K562 (cell line): ENCODE data around the gene ZEB2. TPM values are rescaled to one million over a fixed set of nuclear protein-coding genes. Genes with fewer than 3 reads are reported as not detected.

Experiments
- ATAC-seq: fragments of 200-7000 bp; cut with Tn5 transposase; 3 replicates; pipeline ENCODE4 v1.9.1; 2020; ENCODE audit warnings: moderate library complexity
- BruUV-seq: library from RNA; stranded (reverse); fragments of 400-500 nt; replicated peaks from 2 replicates; lab custom pipeline; 2021; lab: Mats Ljungman, UMichigan
- CTCF ChIA-PET: fragments of 300-600 bp; formaldehyde crosslinking; extraction: SDS; loops from one replicate; lab custom pipeline; 2021; ENCODE audit warnings: low intra/inter-chr PET ratio; lab: Yijun Ruan, JAX
- POLR2A ChIA-PET: fragments of 300-600, 350-650 bp; sonication (Branson Sonifier 250); formaldehyde crosslinking; extraction: SDS; loops from one replicate; lab custom pipeline; 2021; ENCODE audit warnings: antibody characterized with exemption, inconsistent platforms; lab: Yijun Ruan, JAX
- DNase-seq, 4 experiments: peaks; one replicate each; pipeline versions ENCODE4 v3.0.0 to v3.0.0-alpha.2; 2011 to 2018; ENCODE audit warnings: low spot score in 3 of 4, mixed read lengths in 3 of 4; ENCODE audit errors: extremely low read depth in 1 of 4
- FAIRE-seq: peaks from 2 replicates; lab custom pipeline; 2011; peaks lifted over from hg19 to GRCh38; lab: Jason Lieb, UNC
- H2AFZ ChIP-seq: 2 replicates; pipeline ENCODE4 v1.6.0; 2011; ENCODE audit warnings: low read depth, low read length, control low read depth, inconsistent platforms
- H3K27ac ChIP-seq: fragments of 200-600 bp; 3 replicates; pipeline ENCODE4 v1.8.0; 2011; ENCODE audit warnings: low read depth, mild to moderate bottlenecking, control low read depth, inconsistent platforms, low read length, moderate library complexity, mixed read lengths; ENCODE audit errors: extremely low read depth
- H3K27me3 ChIP-seq, 2 experiments: fragments of 300-600 bp in 1 of 2; 2 replicates in 1 of 2; 3 replicates in 1 of 2; pipeline versions ENCODE4 v1.6.0 to v1.8.0; 2011; ENCODE audit warnings: inconsistent platforms in 2 of 2, low read length in 2 of 2, mild to moderate bottlenecking in 1 of 2, mixed read lengths in 1 of 2, moderate library complexity in 1 of 2; ENCODE audit not compliant: control insufficient read depth in 2 of 2, insufficient read depth in 2 of 2
- H3K36me3 ChIP-seq: fragments of 300-600 bp; 3 replicates; pipeline ENCODE4 v1.8.0; 2011; ENCODE audit warnings: mild to moderate bottlenecking, low read length, inconsistent platforms; ENCODE audit not compliant: control insufficient read depth, insufficient read depth
- H3K4me1 ChIP-seq, 2 experiments: fragments of 200-600 bp in 1 of 2; replicated peaks in 1 of 2; 2 replicates in 1 of 2; 3 replicates in 1 of 2; pipeline versions ENCODE4 v1.5.1 to v1.8.0; 2011; ENCODE audit warnings: inconsistent platforms in 2 of 2, low read length in 2 of 2, mild to moderate bottlenecking in 1 of 2, mixed read lengths in 1 of 2, moderate library complexity in 1 of 2; ENCODE audit not compliant: control insufficient read depth in 2 of 2, insufficient read depth in 2 of 2
- H3K4me2 ChIP-seq: 2 replicates; pipeline ENCODE4 v1.6.1; 2011; ENCODE audit warnings: low read length, control low read depth, inconsistent platforms, mixed read lengths; ENCODE audit not compliant: insufficient read depth
- H3K4me3 ChIP-seq: fragments of 200-600 bp; sonication (generic), shearing (Covaris generic); 2 replicates; pipeline ENCODE4 v1.5.1; 2016; ENCODE audit warnings: control low read depth, inconsistent platforms
- H3K79me2 ChIP-seq: fragments of 200-600 bp; 3 replicates; pipeline ENCODE4 v1.8.0; 2011; ENCODE audit warnings: low read length, inconsistent platforms; ENCODE audit not compliant: control insufficient read depth, insufficient read depth
- H3K9ac ChIP-seq, 2 experiments: 2 replicates each; pipeline versions ENCODE4 v1.6.0 to v1.6.1; 2011; ENCODE audit warnings: low read depth in 2 of 2, low read length in 2 of 2, control low read depth in 1 of 2, inconsistent platforms in 1 of 2, mild to moderate bottlenecking in 1 of 2, mixed read lengths in 1 of 2; ENCODE audit not compliant: insufficient read depth in 1 of 2
- H3K9me1 ChIP-seq: one replicate; pipeline ENCODE4 v1.6.0; 2011; ENCODE audit warnings: inconsistent platforms, mild to moderate bottlenecking, low read length, moderate library complexity; ENCODE audit not compliant: control insufficient read depth, insufficient read depth
- H3K9me3 ChIP-seq: replicated peaks from 2 replicates; pipeline ENCODE4 v1.5.1; 2011; ENCODE audit warnings: low read depth, low read length, inconsistent platforms; ENCODE audit not compliant: control insufficient read depth, insufficient read depth
- H4K20me1 ChIP-seq: replicated peaks from 2 replicates; pipeline ENCODE4 v1.6.1; 2011; ENCODE audit warnings: low read length, inconsistent platforms, mixed read lengths; ENCODE audit not compliant: control insufficient read depth, insufficient read depth
- ARHGAP35 ChIP-seq: fragments of 450-650 bp; IDR thresholded peaks from 2 replicates; pipeline ENCODE4 v1.6.1; 2018; ENCODE audit not compliant: partially characterized antibody
- BRCA1 ChIP-seq, 2 experiments: fragments of 450-650 bp in 1 of 2; sonication (generic) in 1 of 2; formaldehyde crosslinking in 1 of 2; IDR thresholded peaks; 2 replicates each; pipeline versions ENCODE4 v1.5.0 to v1.6.1; 2017 to 2020; ENCODE audit warnings: mild to moderate bottlenecking in 1 of 2, missing genetic modification reagents in 1 of 2
- CBX5 ChIP-seq: IDR thresholded peaks from 2 replicates; pipeline ENCODE4 v1.6.1; 2014; ENCODE audit warnings: low read depth, borderline replicate concordance
- CCNT2 ChIP-seq: IDR thresholded peaks from 2 replicates; pipeline ENCODE4 v1.6.1; 2011; ENCODE audit warnings: borderline replicate concordance, low read depth, mild to moderate bottlenecking, moderate library complexity, mixed read lengths, low read length; ENCODE audit not compliant: insufficient read length; ENCODE audit errors: extremely low read depth
- MED1 ChIP-seq: sonication (generic); formaldehyde crosslinking; IDR thresholded peaks from 2 replicates; pipeline ENCODE4 v1.8.1; 2023; ENCODE audit warnings: missing genetic modification reagents, borderline replicate concordance
- MEF2A ChIP-seq: IDR thresholded peaks from 2 replicates; pipeline ENCODE4 v1.6.1; 2011; ENCODE audit warnings: low read depth, mild to moderate bottlenecking, low read length, moderate library complexity; ENCODE audit not compliant: control insufficient read depth
- POLR2G ChIP-seq: fragments of 200-400 bp; formaldehyde crosslinking; IDR thresholded peaks from 2 replicates; pipeline ENCODE4 v1.6.1; 2017; ENCODE audit warnings: low read depth, mild to moderate bottlenecking, antibody characterized with exemption, low read length, moderate library complexity
- POLR2H ChIP-seq: IDR thresholded peaks from 2 replicates; pipeline ENCODE4 v1.6.1; 2016; ENCODE audit warnings: missing genetic modification characterization, low read depth, mild to moderate bottlenecking, control low read depth, missing compliant biosample characterization, moderate library complexity
- ZC3H11A ChIP-seq: IDR thresholded peaks from 2 replicates; pipeline ENCODE4 v1.6.1; 2012; ENCODE audit warnings: low read depth, low read length, improper control_type of control experiment
- ZNF174 ChIP-seq: fragments of 250-450 bp; sonication (Bioruptor Pico); IDR thresholded peaks from 2 replicates; pipeline ENCODE4 v1.4.0; 2020; ENCODE audit warnings: mild to moderate bottlenecking
- ZNF561 ChIP-seq: fragments of 450-650 bp; formaldehyde crosslinking; conservative IDR thresholded peaks from 2 replicates; pipeline ENCODE4 v1.4.0; 2020; ENCODE audit warnings: mild to moderate bottlenecking, moderate library complexity
- WGBS: fragments of 100-300 bp; shearing (Covaris generic); methylation state at CpG from one replicate; pipeline ENCODE4 v1.1.6; 2016; ENCODE audit warnings: low coverage, mixed read lengths; ENCODE audit not compliant: insufficient coverage; ENCODE audit errors: missing lambda C conversion rate; 5-methylcytosine and 5-hydroxymethylcytosine counted together
- in situ Hi-C: fragments of 300-500 bp; cut with MboI; formaldehyde crosslinking; loops from 4 replicates; pipeline ENCODE4 v1.15.0; 2018; ENCODE audit warnings: inconsistent platforms, mixed read lengths
- intact Hi-C: fragments of 100-400 bp; cut with micrococcal nuclease; formaldehyde crosslinking; loops from 2 replicates; pipeline ENCODE4 v1.14.2; 2022
- polyA plus RNA-seq, 8 experiments: library from polyadenylated mRNA; depleted of rRNA in 4 of 8; stranded (reverse) in 5 of 8; unstranded in 3 of 8; fragments of >200 nt; fragmentation: Nextera tagmentation in 2 of 8; fragmentation: Illumina TruSeq in 1 of 8; extraction: Ambion mirVana in 2 of 8; extraction: Trizol in 1 of 8; gene quantifications; 2 replicates each; pipeline versions ENCODE4 v1.2.1 to v1.2.3, GENCODE V29; 2011 to 2014; ENCODE audit warnings: inconsistent platforms in 1 of 8, missing spikeins in 1 of 8
- total RNA-seq, 7 experiments: library from RNA; depleted of rRNA in 6 of 7; stranded (reverse); fragments of >200 nt in 6 of 7; fragmentation: Illumina TruSeq in 2 of 7; extraction: Trizol in 2 of 7; gene quantifications; 2 replicates each; pipeline versions ENCODE4 v1.2.1 to v1.2.3, GENCODE V29; 2011 to 2021; ENCODE audit warnings: low replicate concordance in 1 of 7

ZEB2 gene
- total and polyA plus RNA-seq, 9 of the 15 experiments (the other 6 are each of a cell fraction or from before 2014, with no cell fraction given), result 15.1 to 113 (median 72.3) TPM

DNA sequence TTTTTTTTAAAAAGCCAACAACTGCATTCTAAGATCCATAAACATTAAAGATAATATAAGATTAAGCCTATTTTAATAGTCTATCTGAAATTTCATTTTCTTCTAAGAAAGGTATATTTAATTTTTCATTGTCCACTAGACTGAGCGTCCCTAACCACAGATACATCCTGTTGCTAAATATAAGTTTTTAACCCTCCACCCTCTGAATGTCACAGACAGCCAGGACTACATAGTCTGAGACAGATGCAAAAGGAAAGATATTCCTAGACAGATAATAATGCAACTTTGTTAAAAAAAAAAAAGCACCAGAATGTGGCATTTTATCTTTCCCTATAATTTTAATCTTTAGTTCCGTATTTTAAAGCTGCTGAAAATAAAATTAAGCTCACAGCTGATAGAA, 114.6 kb downstream of the ZEB2 start:
- in situ Hi-C loops (no loop called here), intact Hi-C loops (no loop called here)
- Histone ChIP-seq H3K9ac (no peak overlapping the region), H3K4me3 (no peak overlapping the region), H3K27me3 (no peaks in the 10 kb centered on the region), H3K36me3 (peaks cover 96% of the 10 kb centered on the region), H3K4me1 (no peaks in the 10 kb centered on the region), H2AFZ (no peak overlapping the region), H3K9me1 (no peaks in the 10 kb centered on the region), H4K20me1 (0 out of 2 replicates have a peak, but pooled peaks cover 3% of the 10 kb centered on the region), H3K9me3 (no peaks in the 10 kb centered on the region), H3K4me2 (no peak overlapping the region), H3K27ac (no peak overlapping the region), H3K79me2 (peaks cover 45% of the 10 kb centered on the region; the same call in 2 of the 3 replicates)
- ChIA-PET POLR2A (interaction anchor here (0.6 kb wide), 1 partner anchor 9 kb away, joined by 3 read pairs; no protein-coding TSS in a partner anchor), CTCF (no interaction called here)
- no peak for FAIRE-seq
- DNase-seq, result no peak
- BruUV-seq, result no TSS peak
- TF ChIP-seq ZC3H11A, result no peak
- no peak for TF ChIP-seq ZNF561
- no peak for TF ChIP-seq ARHGAP35
- TF ChIP-seq ZNF174 (CRISPR knock-in tag), result no peak
- no peak for TF ChIP-seq BRCA1 (IDR thresholded peaks at IDR 0.05)
- no peak for TF ChIP-seq BRCA1 (CRISPR knock-in tag; IDR thresholded peaks at IDR 0.05)
- TF ChIP-seq CBX5, result no peak
- TF ChIP-seq POLR2G, result no peak
- TF ChIP-seq MEF2A, result peak; percentile 37; the same call in 1 of the 2 replicates
- 0 out of 2 replicates have a peak, but pooled peaks have one; percentile 28 for TF ChIP-seq POLR2H (tag)
- TF ChIP-seq MED1 (CRISPR knock-in tag), result no peak
- no peak for TF ChIP-seq CCNT2
- no peak for ATAC-seq
- 61% methylated on average over 2 of the region's 2 CpGs for WGBS
